HepG2 (cell line): ENCODE measurements around the gene RPL6. TPM values are rescaled to one million over a fixed set of nuclear protein-coding genes. Genes with fewer than 3 reads are reported as not detected.

Experiments
- ARHGAP35 ChIP-seq: sonication (generic); formaldehyde crosslinking; IDR thresholded peaks from 2 replicates; pipeline ENCODE4 v1.9.0; 2022; ENCODE audit warnings: mild to moderate bottlenecking, inconsistent platforms, moderate library complexity, missing genetic modification reagents, borderline replicate concordance
- BCLAF1 ChIP-seq: fragments of 450-650 bp; IDR thresholded peaks from 2 replicates; pipeline ENCODE4 v1.6.1; 2017; ENCODE audit warnings: mild to moderate bottlenecking
- CEBPZ ChIP-seq: IDR thresholded peaks from 2 replicates; pipeline ENCODE4 v1.6.1; 2012; ENCODE audit warnings: low read length, improper control_type of control experiment
- FOXA3 ChIP-seq: IDR thresholded peaks from 2 replicates; pipeline ENCODE4 v1.6.1; 2016; ENCODE audit warnings: missing genetic modification reagents, missing compliant biosample characterization
- HES4 ChIP-seq: sonication (generic); formaldehyde crosslinking; IDR thresholded peaks from 2 replicates; pipeline ENCODE4 v1.9.0; 2021; ENCODE audit warnings: mild to moderate bottlenecking, missing genetic modification reagents, borderline replicate concordance
- KAT7 ChIP-seq: IDR thresholded peaks from 2 replicates; pipeline ENCODE4 v1.6.1; 2018; ENCODE audit warnings: borderline replicate concordance, missing compliant biosample characterization
- NFIB ChIP-seq: sonication (generic); formaldehyde crosslinking; IDR thresholded peaks from 2 replicates; pipeline ENCODE4 v1.9.0; 2021; ENCODE audit warnings: missing genetic modification reagents, mild to moderate bottlenecking, borderline replicate concordance
- PRDM4 ChIP-seq: sonication (generic); formaldehyde crosslinking; IDR thresholded peaks from 2 replicates; pipeline ENCODE4 v1.9.0; 2021; ENCODE audit warnings: missing genetic modification reagents, borderline replicate concordance
- SOX5 ChIP-seq: IDR thresholded peaks from 2 replicates; pipeline ENCODE4 v1.6.1; 2016; ENCODE audit warnings: borderline replicate concordance
- SYNCRIP ChIP-seq: fragments of 200-400 bp; formaldehyde crosslinking; IDR thresholded peaks from 2 replicates; pipeline ENCODE4 v1.6.1; 2018; ENCODE audit warnings: mild to moderate bottlenecking, low read depth, low read length; ENCODE audit not compliant: insufficient read depth
- UBTF ChIP-seq: sonication (generic); formaldehyde crosslinking; IDR thresholded peaks from 2 replicates; pipeline ENCODE4 v1.4.0; 2020; ENCODE audit warnings: mild to moderate bottlenecking, missing genetic modification reagents
- WIZ ChIP-seq: sonication (generic); formaldehyde crosslinking; IDR thresholded peaks from 2 replicates; pipeline ENCODE4 v1.5.1; 2020; ENCODE audit warnings: mild to moderate bottlenecking, missing genetic modification reagents
- ZBTB21 ChIP-seq: sonication (generic); formaldehyde crosslinking; IDR thresholded peaks from 2 replicates; pipeline ENCODE4 v1.4.0; 2020; ENCODE audit warnings: missing genetic modification reagents
- polyA plus RNA-seq, 8 experiments: library from polyadenylated mRNA; depleted of rRNA in 3 of 8; stranded (reverse) in 7 of 8; unstranded in 1 of 8; fragments of >200 nt; fragmentation: Illumina TruSeq in 4 of 8; extraction: Trizol in 4 of 8; gene quantifications; 2 replicates each; pipeline versions ENCODE4 v1.2.1 to v1.2.3, GENCODE V29; 2011 to 2016; ENCODE audit warnings: low read depth in 4 of 8, missing spikeins in 1 of 8, mixed read lengths in 1 of 8; ENCODE audit not compliant: insufficient read depth in 1 of 8
- total RNA-seq, 5 experiments: library from RNA; depleted of rRNA; stranded (reverse); fragments of >200 nt; fragmentation: Illumina TruSeq; extraction: Trizol; gene quantifications; 2 replicates each; pipeline ENCODE4 v1.2.3, GENCODE V29; 2016; ENCODE audit warnings: low read depth in 1 of 5
- TF ChIP-seq, protein P1 (sequence below): IDR thresholded peaks from 2 replicates; pipeline ENCODE4 v1.6.1; 2016; ENCODE audit warnings: low read depth, control low read depth
- TF ChIP-seq, protein P2 (sequence below): sonication (generic); formaldehyde crosslinking; IDR thresholded peaks from 2 replicates; pipeline ENCODE4 v1.4.0; 2020; ENCODE audit warnings: mild to moderate bottlenecking, missing genetic modification reagents

RPL6 gene
- total and polyA plus RNA-seq, 2 of the 13 experiments (the other 11 are each of a cell fraction or from before 2014, with no cell fraction given): 1,551 to 1,719 TPM

DNA sequence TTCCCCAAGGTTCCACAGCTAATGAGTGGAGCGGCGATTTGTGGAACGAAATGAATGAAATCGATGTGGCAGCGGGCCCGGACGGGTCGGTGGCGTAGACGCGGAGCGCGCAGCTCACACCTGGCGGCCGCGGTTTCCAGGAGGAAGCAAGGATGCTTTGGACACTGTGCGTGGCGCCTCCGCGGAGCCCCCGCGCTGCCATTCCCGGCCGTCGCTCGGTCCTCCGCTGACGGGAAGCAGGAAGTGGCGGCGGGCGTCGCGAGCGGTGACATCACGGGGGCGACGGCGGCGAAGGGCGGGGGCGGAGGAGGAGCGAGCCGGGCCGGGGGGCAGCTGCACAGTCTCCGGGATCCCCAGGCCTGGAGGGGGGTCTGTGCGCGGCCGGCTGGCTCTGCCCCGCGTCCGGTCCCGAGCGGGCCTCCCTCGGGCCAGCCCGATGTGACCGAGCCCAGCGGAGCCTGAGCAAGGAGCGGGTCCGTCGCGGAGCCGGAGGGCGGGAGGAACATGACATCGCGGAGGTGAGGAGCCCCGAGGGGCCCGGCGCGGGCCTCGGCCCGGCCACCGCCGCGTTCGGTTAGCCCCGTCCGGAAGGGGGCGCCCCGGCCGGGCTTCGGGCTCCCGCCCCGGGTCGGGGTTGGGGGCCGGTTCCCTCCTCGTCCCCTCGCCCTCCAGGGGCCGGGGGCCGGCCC lies 9.3 kb upstream of the RPL6 start, which contains the start of gene PTPN11 (continued):
- TF ChIP-seq PRDM4 (CRISPR knock-in tag): no peak
- TF ChIP-seq, protein P1, sequence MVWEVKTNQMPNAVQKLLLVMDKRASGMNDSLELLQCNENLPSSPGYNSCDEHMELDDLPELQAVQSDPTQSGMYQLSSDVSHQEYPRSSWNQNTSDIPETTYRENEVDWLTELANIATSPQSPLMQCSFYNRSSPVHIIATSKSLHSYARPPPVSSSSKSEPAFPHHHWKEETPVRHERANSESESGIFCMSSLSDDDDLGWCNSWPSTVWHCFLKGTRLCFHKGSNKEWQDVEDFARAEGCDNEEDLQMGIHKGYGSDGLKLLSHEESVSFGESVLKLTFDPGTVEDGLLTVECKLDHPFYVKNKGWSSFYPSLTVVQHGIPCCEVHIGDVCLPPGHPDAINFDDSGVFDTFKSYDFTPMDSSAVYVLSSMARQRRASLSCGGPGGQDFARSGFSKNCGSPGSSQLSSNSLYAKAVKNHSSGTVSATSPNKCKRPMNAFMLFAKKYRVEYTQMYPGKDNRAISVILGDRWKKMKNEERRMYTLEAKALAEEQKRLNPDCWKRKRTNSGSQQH: peak; percentile 97; the same call in 1 of the 2 replicates
- peak; percentile 38; the same call in 1 of the 2 replicates for TF ChIP-seq SOX5 (CRISPR knock-in tag)
- TF ChIP-seq KAT7 (CRISPR knock-in tag): peak; percentile 61; the same call in 1 of the 2 replicates
- peak; percentile 83 for TF ChIP-seq UBTF (CRISPR knock-in tag)
- peak; percentile 54; the same call in 1 of the 2 replicates for TF ChIP-seq FOXA3
- no peak for TF ChIP-seq SYNCRIP
- no peak for TF ChIP-seq HES4 (CRISPR knock-in tag)
- peak; percentile 49; the same call in 1 of the 2 replicates for TF ChIP-seq ARHGAP35 (CRISPR knock-in tag)
- no peak for TF ChIP-seq ZBTB21 (CRISPR knock-in tag)
- TF ChIP-seq WIZ (CRISPR knock-in tag): no peak; the same call in 1 of the 2 replicates
- no peak for TF ChIP-seq CEBPZ
- TF ChIP-seq, protein P2, sequence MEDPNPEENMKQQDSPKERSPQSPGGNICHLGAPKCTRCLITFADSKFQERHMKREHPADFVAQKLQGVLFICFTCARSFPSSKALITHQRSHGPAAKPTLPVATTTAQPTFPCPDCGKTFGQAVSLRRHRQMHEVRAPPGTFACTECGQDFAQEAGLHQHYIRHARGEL: no peak
- no peak for TF ChIP-seq BCLAF1
- no peak for TF ChIP-seq NFIB (CRISPR knock-in tag)
